H1 (cell line): Measurements from ENCODE around the gene APOC3. TPM values are rescaled to one million over a fixed set of nuclear protein-coding genes. Genes with fewer than 3 reads are reported as not detected.

ENCODE experiments used
- CTCF ChIA-PET: fragments of 300-600 bp; sonication (Branson Sonifier 250); formaldehyde crosslinking; loops from one replicate; lab custom pipeline; 2021; ENCODE audit not compliant: partially characterized antibody; lab: Charles Lee
- POLR2A ChIA-PET: fragments of 300-600 bp; sonication (Branson Sonifier 250); formaldehyde crosslinking; loops from one replicate; lab custom pipeline; 2021; ENCODE audit warnings: inconsistent platforms; ENCODE audit not compliant: partially characterized antibody; lab: Charles Lee
- DNase-seq, 2 experiments: peaks; one replicate each; pipeline versions ENCODE4 v3.0.0 to v3.0.0-alpha.2; 2010 to 2022; ENCODE audit warnings: low spot score in 2 of 2, low read depth in 1 of 2, mixed read lengths in 1 of 2
- FAIRE-seq: peaks from 2 replicates; lab custom pipeline; 2011; peaks lifted over from hg19 to GRCh38; lab: Jason Lieb, UNC
- H2AFZ ChIP-seq: 2 replicates; pipeline ENCODE4 v1.8.1; 2012; ENCODE audit warnings: low read length, inconsistent platforms
- H2AK5ac ChIP-seq: 2 replicates; pipeline ENCODE4 v1.6.1; 2013; ENCODE audit warnings: low read depth, low read length
- H2BK120ac ChIP-seq: replicated peaks from 2 replicates; pipeline ENCODE3; 2013; ENCODE audit warnings: low read depth, low read length, inconsistent platforms
- H2BK12ac ChIP-seq: 2 replicates; pipeline ENCODE4 v1.6.1; 2013; ENCODE audit warnings: low read depth, low read length
- H2BK15ac ChIP-seq: 2 replicates; pipeline ENCODE4 v1.6.1; 2013; ENCODE audit warnings: low read length
- H2BK20ac ChIP-seq: 2 replicates; pipeline ENCODE4 v1.6.1; 2013; ENCODE audit warnings: low read length
- H2BK5ac ChIP-seq: 2 replicates; pipeline ENCODE4 v1.6.1; 2013; ENCODE audit warnings: low read depth, low read length
- H3K14ac ChIP-seq: 2 replicates; pipeline ENCODE4 v1.6.1; 2013; ENCODE audit warnings: inconsistent platforms; ENCODE audit not compliant: insufficient read length
- H3K18ac ChIP-seq: 2 replicates; pipeline ENCODE4 v1.6.1; 2013; ENCODE audit warnings: low read length; ENCODE audit errors: extremely low read depth
- H3K23ac ChIP-seq: 2 replicates; pipeline ENCODE4 v1.6.1; 2013; ENCODE audit warnings: inconsistent platforms; ENCODE audit not compliant: insufficient read length
- H3K23me2 ChIP-seq: 2 replicates; pipeline ENCODE4 v1.6.1; 2013; ENCODE audit warnings: low read depth, low read length
- H3K27ac ChIP-seq: 2 replicates; pipeline ENCODE4 v1.6.1; 2011; ENCODE audit warnings: low read depth, low read length, inconsistent platforms
- H3K27me3 ChIP-seq, 4 experiments: replicated peaks in 1 of 4; 1 replicate in 1 of 4; 2 replicates in 3 of 4; pipeline versions ENCODE4 v1.6.1 to v1.8.1; 2011 to 2013; ENCODE audit warnings: low read length in 3 of 4, mild to moderate bottlenecking in 3 of 4, inconsistent platforms in 2 of 4, mixed read lengths in 2 of 4, moderate library complexity in 1 of 4; ENCODE audit not compliant: control insufficient read depth in 3 of 4, insufficient read depth in 3 of 4; ENCODE audit errors: extremely low read depth in 1 of 4
- H3K36me3 ChIP-seq, 4 experiments: 2 replicates each; pipeline versions ENCODE4 v1.6.1 to v1.8.1; 2011 to 2013; ENCODE audit warnings: mild to moderate bottlenecking in 4 of 4, low read length in 3 of 4, moderate library complexity in 2 of 4, control low read depth in 1 of 4, inconsistent platforms in 1 of 4; ENCODE audit not compliant: insufficient read depth in 4 of 4, control insufficient read depth in 2 of 4
- H3K4ac ChIP-seq: replicated peaks from 2 replicates; pipeline ENCODE3; 2013; ENCODE audit warnings: low read length, low read depth, mixed read lengths, inconsistent platforms; ENCODE audit not compliant: insufficient read length
- H3K4me1 ChIP-seq, 4 experiments: replicated peaks in 1 of 4; 1 replicate in 1 of 4; 2 replicates in 3 of 4; pipeline versions ENCODE4 v1.6.1 to v1.8.1; 2011 to 2013; ENCODE audit warnings: low read length in 3 of 4, inconsistent platforms in 2 of 4, mixed read lengths in 1 of 4; ENCODE audit not compliant: insufficient read depth in 4 of 4, control insufficient read depth in 3 of 4
- H3K4me2 ChIP-seq, 2 experiments: 2 replicates each; pipeline versions ENCODE4 v1.6.1 to v1.8.1; 2011 to 2013; ENCODE audit warnings: low read depth in 2 of 2, low read length in 2 of 2, control low read depth in 1 of 2, inconsistent platforms in 1 of 2, mild to moderate bottlenecking in 1 of 2; ENCODE audit not compliant: insufficient read depth in 1 of 2
- H3K4me3 ChIP-seq, 4 experiments: fragments of 200-600, 300-600 bp in 1 of 4; sonication (generic), shearing (Covaris generic), sonication (Bioruptor Twin) in 1 of 4; 2 replicates each; pipeline versions ENCODE4 v1.5.1 to v1.8.1; 2011 to 2016; ENCODE audit warnings: low read length in 4 of 4, low read depth in 3 of 4, control low read depth in 2 of 4, inconsistent platforms in 2 of 4, mild to moderate bottlenecking in 2 of 4, mixed read lengths in 1 of 4, moderate library complexity in 1 of 4; ENCODE audit not compliant: insufficient read depth in 2 of 4; ENCODE audit errors: extremely low read depth in 1 of 4
- H3K56ac ChIP-seq: replicated peaks from 2 replicates; pipeline ENCODE3; 2013; ENCODE audit warnings: low read depth, mild to moderate bottlenecking, mixed read lengths, low read length, inconsistent platforms; ENCODE audit not compliant: insufficient read length
- H3K79me1 ChIP-seq: 2 replicates; pipeline ENCODE4 v1.6.1; 2013; ENCODE audit warnings: low read depth, low read length, control low read depth
- H3K79me2 ChIP-seq, 2 experiments: 2 replicates each; pipeline versions ENCODE4 v1.6.1 to v1.8.1; 2012 to 2013; ENCODE audit warnings: low read length in 2 of 2, mild to moderate bottlenecking in 2 of 2, inconsistent platforms in 1 of 2; ENCODE audit not compliant: insufficient read depth in 2 of 2, control insufficient read depth in 1 of 2
- H3K9ac ChIP-seq, 4 experiments: replicated peaks in 1 of 4; 1 replicate in 1 of 4; 2 replicates in 3 of 4; pipeline versions ENCODE4 v1.6.1 to v1.8.1; 2011 to 2013; ENCODE audit warnings: low read depth in 3 of 4, low read length in 3 of 4, control low read depth in 2 of 4, mild to moderate bottlenecking in 2 of 4, moderate library complexity in 2 of 4, inconsistent platforms in 1 of 4; ENCODE audit errors: extremely low read depth in 1 of 4
- H3K9me3 ChIP-seq, 2 experiments: 2 replicates each; pipeline versions ENCODE4 v1.6.1 to v1.8.1; 2012 to 2013; ENCODE audit warnings: mild to moderate bottlenecking in 2 of 2, moderate library complexity in 2 of 2, control low read depth in 1 of 2, inconsistent platforms in 1 of 2, low read depth in 1 of 2, low read length in 1 of 2, mixed read lengths in 1 of 2; ENCODE audit not compliant: insufficient read depth in 2 of 2
- H4K20me1 ChIP-seq, 2 experiments: replicated peaks in 1 of 2; 2 replicates each; pipeline versions ENCODE3 to v1.8.1; 2011 to 2013; ENCODE audit warnings: inconsistent platforms in 2 of 2, low read length in 2 of 2, mild to moderate bottlenecking in 1 of 2; ENCODE audit not compliant: insufficient read depth in 2 of 2, control insufficient read depth in 1 of 2
- H4K5ac ChIP-seq: 2 replicates; pipeline ENCODE4 v1.6.1; 2013; ENCODE audit warnings: low read length, low read depth, mixed read lengths, inconsistent platforms; ENCODE audit not compliant: insufficient read length
- H4K8ac ChIP-seq: 2 replicates; pipeline ENCODE4 v1.8.0; 2013; ENCODE audit warnings: mild to moderate bottlenecking, moderate library complexity, low read length, inconsistent platforms; ENCODE audit not compliant: insufficient read depth; ENCODE audit errors: extremely low read depth
- H4K91ac ChIP-seq: replicated peaks from 2 replicates; pipeline ENCODE3; 2013; ENCODE audit warnings: low read length, mixed read lengths, inconsistent platforms; ENCODE audit not compliant: insufficient read length
- CTBP2 ChIP-seq: IDR thresholded peaks from 2 replicates; pipeline ENCODE4 v1.7.0; 2011; ENCODE audit warnings: borderline replicate concordance, mild to moderate bottlenecking, moderate library complexity, mixed read lengths, low read length; ENCODE audit not compliant: insufficient read depth, insufficient read length
- JUN ChIP-seq: IDR thresholded peaks from 2 replicates; pipeline ENCODE4 v1.6.1; 2011; ENCODE audit warnings: low read depth, mild to moderate bottlenecking, improper control_type of control experiment, low read length
- KDM1A ChIP-seq: fragments of 200-600, 300-600 bp; sonication (generic); IDR thresholded peaks from 2 replicates; pipeline ENCODE4 v1.7.1; 2016; ENCODE audit warnings: mild to moderate bottlenecking, low read length, borderline replicate concordance
- PHF8 ChIP-seq: fragments of 200-600 bp; sonication (generic); conservative IDR thresholded peaks from 2 replicates; pipeline ENCODE4 v1.7.1; 2012; ENCODE audit warnings: low read depth, mild to moderate bottlenecking, inconsistent platforms, low read length, moderate library complexity
- RAD21 ChIP-seq, 2 experiments: IDR thresholded peaks in 1 of 2; conservative IDR thresholded peaks in 1 of 2; 2 replicates each; pipeline ENCODE4 v1.6.1; 2011; ENCODE audit warnings: low read depth in 2 of 2, low read length in 2 of 2, improper control_type of control experiment in 1 of 2, inconsistent platforms in 1 of 2, mild to moderate bottlenecking in 1 of 2, moderate library complexity in 1 of 2
- RXRA ChIP-seq: IDR thresholded peaks from 2 replicates; pipeline ENCODE4 v1.6.1; 2011; ENCODE audit warnings: low read depth, mild to moderate bottlenecking, low read length, moderate library complexity; ENCODE audit not compliant: insufficient read depth
- WGBS, 2 experiments: shearing (Covaris generic) in 1 of 2; methylation state at CpG; one replicate each; pipeline versions ENCODE4 v1.1.6 to v1.1.7; 2013 to 2015; ENCODE audit warnings: low lambda C conversion rate in 2 of 2, mixed read lengths in 2 of 2, inconsistent platforms in 1 of 2, low coverage in 1 of 2, missing lambda C conversion rate in 1 of 2; ENCODE audit not compliant: insufficient replicate concordance in 2 of 2, insufficient coverage in 1 of 2, insufficient read length in 1 of 2; ENCODE audit errors: extremely low coverage in 1 of 2, missing lambda C conversion rate in 1 of 2; 5-methylcytosine and 5-hydroxymethylcytosine counted together
- polyA plus RNA-seq, 7 experiments: library from polyadenylated mRNA; depleted of rRNA in 3 of 7; stranded (reverse) in 5 of 7; unstranded in 2 of 7; fragments of >200 nt in 5 of 7; fragments of 200-250 nt in 2 of 7; gene quantifications; 1 replicate in 5 of 7; 2 replicates in 1 of 7; 4 replicates in 1 of 7; pipeline versions ENCODE4 v1.2.1 to v1.2.3, GENCODE V29; 2011 to 2013; ENCODE audit warnings: missing spikeins in 2 of 7, mixed read lengths in 2 of 7
- total RNA-seq: library from RNA; stranded (reverse); fragmentation: NEBNext Ultra II Directional; extraction: Animal tissue kit (Norgen Biotek cat#: 25700); gene quantifications from 2 replicates; pipeline ENCODE4 v1.2.1, GENCODE V29; 2021
- TF ChIP-seq, protein P1 (sequence below): IDR thresholded peaks from 2 replicates; pipeline ENCODE4 v1.6.1; 2012; ENCODE audit warnings: inconsistent platforms

APOC3 gene
- total and polyA plus RNA-seq, 2 of the 8 experiments (the other 6 are each of a cell fraction or from before 2014, with no cell fraction given), result not detected

DNA sequence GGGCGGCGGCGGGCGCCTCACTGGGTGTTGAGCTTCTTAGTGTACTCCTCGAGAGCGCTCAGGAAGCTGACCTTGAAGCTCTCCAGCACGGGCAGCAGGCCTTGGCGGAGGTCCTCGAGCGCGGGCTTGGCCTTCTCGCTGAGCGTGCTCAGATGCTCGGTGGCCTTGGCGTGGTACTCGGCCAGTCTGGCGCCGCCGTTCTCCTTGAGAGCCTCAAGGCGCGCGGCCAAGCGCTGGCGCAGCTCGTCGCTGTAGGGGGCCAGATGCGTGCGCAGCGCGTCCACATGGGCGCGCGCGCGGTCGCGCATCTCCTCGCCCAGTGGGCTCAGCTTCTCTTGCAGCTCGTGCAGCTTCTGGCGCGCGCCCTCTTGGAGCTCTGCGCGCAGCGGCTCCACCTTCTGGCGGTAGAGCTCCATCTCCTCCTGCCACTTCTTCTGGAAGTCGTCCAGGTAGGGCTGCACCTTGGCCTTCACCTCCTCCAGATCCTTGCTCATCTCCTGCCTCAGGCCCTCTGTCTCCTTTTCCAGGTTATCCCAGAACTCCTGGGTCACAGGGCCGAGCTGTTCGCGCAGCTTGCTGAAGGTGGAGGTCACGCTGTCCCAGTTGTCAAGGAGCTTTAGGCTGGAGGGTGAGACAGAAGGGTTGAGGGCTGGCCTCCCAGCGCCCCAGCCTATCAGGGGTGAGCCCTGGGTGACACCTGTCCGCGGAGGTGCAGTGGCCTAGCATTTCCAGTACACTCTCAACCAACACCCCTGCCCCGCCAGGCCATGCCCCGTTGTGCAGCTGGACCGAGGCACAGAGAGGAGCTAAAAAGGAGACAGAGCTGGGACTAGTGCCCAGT lies 6.3 kb downstream of the APOC3 start:
- no peaks in the 10 kb centered on the region for H3K79me1 ChIP-seq
- H3K4ac ChIP-seq, result no peak overlapping the region
- peak; percentile 83 to 87 for DNase-seq
- peak overlapping the region; percentile 42 to 64 (median 50) for H3K4me3 ChIP-seq
- peak overlapping the region in 1 of 4 experiments; percentile 19; a peak in 2 of 7 replicates for H3K9ac ChIP-seq
- H2BK120ac ChIP-seq, result no peak overlapping the region
- no peak overlapping the region for H4K8ac ChIP-seq
- H4K91ac ChIP-seq, result peak overlapping the region; percentile 85
- peak overlapping the region; percentile 53; the same call in 1 of the 2 replicates for H2BK12ac ChIP-seq
- no peaks in the 10 kb centered on the region for H3K36me3 ChIP-seq
- peak overlapping the region; percentile 91; the same call in 1 of the 2 replicates for H2AFZ ChIP-seq
- H4K20me1 ChIP-seq, result no peaks in the 10 kb centered on the region
- no peak overlapping the region for H3K56ac ChIP-seq
- peaks cover 0 to 24% (median 4%) of the 10 kb centered on the region in 4 experiments; a peak in 6 of 7 replicates for H3K4me1 ChIP-seq
- peaks cover 3% of the 10 kb centered on the region; the same call in 1 of the 2 replicates for H3K23me2 ChIP-seq
- H3K14ac ChIP-seq, result no peak overlapping the region
- H4K5ac ChIP-seq, result peak overlapping the region; percentile 20
- H2BK5ac ChIP-seq, result peak overlapping the region; percentile 81; the same call in 1 of the 2 replicates
- peaks cover 0 to 7% (median 5%) of the 10 kb centered on the region in 4 experiments; a peak in 3 of 7 replicates for H3K27me3 ChIP-seq
- H3K9me3 ChIP-seq, result no peaks in the 10 kb centered on the region; a peak in 1 of 4 replicates
- H3K18ac ChIP-seq, result peak overlapping the region; percentile 99
- H2BK15ac ChIP-seq, result no peak overlapping the region
- H3K4me2 ChIP-seq, result peak overlapping the region; percentile 80
- H3K79me2 ChIP-seq, result no peaks in the 10 kb centered on the region
- ChIA-PET CTCF (interaction anchor here (0.6 to 12.2 kb wide), 34 partner anchors 9 to 1620 kb away, joined by 3 to 237 read pairs (median 4); partner anchors contain the start of genes APOA4, APOA5 and ZPR1), POLR2A (interaction anchor here (0.6 to 2.9 kb wide), 10 partner anchors 10 to 308 kb away, joined by 3 to 16 read pairs (median 4); partner anchors contain the start of genes APOA5, PAFAH1B2 and ZPR1)
- no peak overlapping the region for H2BK20ac ChIP-seq
- H2AK5ac ChIP-seq, result no peak overlapping the region
- FAIRE-seq, result peak; percentile 36
- 17% methylated on average over 57 of the region's 57 CpGs; no CpG with 5 or more reads in 1 of the 2 experiments for WGBS, 2 experiments
- no peak overlapping the region for H3K23ac ChIP-seq
- no peak overlapping the region for H3K27ac ChIP-seq
- TF ChIP-seq RAD21 (IDR thresholded peaks at IDR 0.05 in 1 of 2, conservative IDR thresholded peaks at IDR 0.05 in 1 of 2; ENCODE audit: low read depth in 2 of 2, low read length in 2 of 2), result peak; percentile 65 to 72
- no peak for TF ChIP-seq RXRA
- peak; percentile 59 for TF ChIP-seq PHF8
- TF ChIP-seq, protein P1, sequence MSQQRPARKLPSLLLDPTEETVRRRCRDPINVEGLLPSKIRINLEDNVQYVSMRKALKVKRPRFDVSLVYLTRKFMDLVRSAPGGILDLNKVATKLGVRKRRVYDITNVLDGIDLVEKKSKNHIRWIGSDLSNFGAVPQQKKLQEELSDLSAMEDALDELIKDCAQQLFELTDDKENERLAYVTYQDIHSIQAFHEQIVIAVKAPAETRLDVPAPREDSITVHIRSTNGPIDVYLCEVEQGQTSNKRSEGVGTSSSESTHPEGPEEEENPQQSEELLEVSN, result peak; percentile 81
- peak; percentile 91 for TF ChIP-seq CTBP2
- no peak for TF ChIP-seq JUN
- 0 out of 2 replicates have a peak, but pooled peaks have one; percentile 18 for TF ChIP-seq KDM1A
